ENCODE data around the gene RBM18. TPM values are rescaled to one million over a fixed set of nuclear protein-coding genes. Genes with fewer than 3 reads are reported as not detected.
A peak's percentile ranks its signal among the peaks of the same experiment; 100 is the strongest.

Gene RBM18
- total RNA-seq, 2 donors from 2014 or later: 29.0 to 34.4 TPM

DNA sequence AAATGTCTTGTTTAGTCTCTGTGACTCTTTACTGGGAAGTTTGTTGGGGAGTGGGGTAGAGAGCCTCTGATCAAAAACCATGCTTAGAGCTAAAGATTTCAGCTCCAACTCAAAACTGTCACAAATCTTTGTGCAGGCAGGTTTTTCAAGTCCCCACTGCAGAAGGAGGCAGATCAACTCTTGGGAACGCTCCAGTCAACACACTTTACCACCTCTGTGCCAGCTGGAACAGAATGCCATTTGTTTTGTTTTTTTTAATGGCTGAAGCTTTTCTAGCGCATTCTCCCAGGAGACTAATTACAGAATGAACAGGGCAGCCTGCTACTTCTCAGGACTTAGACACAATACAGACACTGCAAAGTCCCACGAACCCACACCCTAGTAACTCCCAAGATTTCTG lies 18.0 kb downstream of the RBM18 start:
- H3K4me1 Mint-ChIP-seq (ENCODE audit: low read depth in 2 of 2): no peaks in the 10 kb centered on the region
- H3K36me3 Mint-ChIP-seq: peaks cover 42% of the 10 kb centered on the region
- H3K27me3 Mint-ChIP-seq: no peaks in the 10 kb centered on the region
- no peaks in the 10 kb centered on the region for H3K9me3 Mint-ChIP-seq
- H3K4me3 Mint-ChIP-seq: no peak overlapping the region
- ATAC-seq (no peak), DNase-seq (ENCODE audit: low spot score) (no peak)
- H3K27ac Mint-ChIP-seq: no peak overlapping the region

DNA sequence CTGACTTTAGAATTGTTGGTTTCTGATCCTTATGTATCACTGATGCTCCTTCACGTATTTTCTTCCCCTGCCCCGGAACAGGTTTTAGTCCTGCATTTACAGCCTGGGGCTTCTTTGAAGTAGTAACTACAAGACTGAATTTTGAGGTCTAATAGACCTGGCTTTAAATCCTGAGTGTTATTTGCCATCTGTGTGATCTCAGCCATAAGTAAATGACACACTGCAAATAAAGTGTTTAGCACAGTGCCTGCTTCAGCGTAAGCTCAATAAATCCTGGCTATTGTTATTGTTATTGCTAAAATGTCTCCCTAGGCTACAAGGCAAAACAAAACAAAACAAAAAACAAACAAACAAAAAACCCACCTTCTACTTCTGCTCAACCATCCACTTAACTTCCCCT lies 20.3 kb downstream of the RBM18 start:
- no peaks in the 10 kb centered on the region for H3K9me3 Mint-ChIP-seq
- H3K36me3 Mint-ChIP-seq: peaks cover 41% of the 10 kb centered on the region
- ATAC-seq (no peak), DNase-seq (ENCODE audit: low spot score) (no peak)
- no peak overlapping the region for H3K4me3 Mint-ChIP-seq
- H3K27ac Mint-ChIP-seq: no peak overlapping the region
- no peaks in the 10 kb centered on the region for H3K4me1 Mint-ChIP-seq (ENCODE audit: low read depth in 2 of 2)
- H3K27me3 Mint-ChIP-seq: no peaks in the 10 kb centered on the region

- H3K27me3 Mint-ChIP-seq: peaks cover 0 to 2% of the 10 kb centered on the region in 2 donors
- no peaks in the 10 kb centered on the region for H3K9me3 Mint-ChIP-seq
- peaks cover 30% of the 10 kb centered on the region for H3K36me3 Mint-ChIP-seq
- no peak for ATAC-seq
- no peaks in the 10 kb centered on the region for H3K4me1 Mint-ChIP-seq (ENCODE audit: low read depth in 2 of 2)
- H3K27ac Mint-ChIP-seq: no peak overlapping the region
- H3K4me3 Mint-ChIP-seq: no peak overlapping the region
- DNase-seq (ENCODE audit: low spot score): no peak
These were observed 24.9 kb downstream of the RBM18 start for GRCh38 chr9:122239722-122240121.

GRCh38 chr9:122236681-122237080 lies 28.0 kb downstream of the RBM18 start:
- no peaks in the 10 kb centered on the region for H3K9me3 Mint-ChIP-seq
- H3K36me3 Mint-ChIP-seq: peaks cover 17% of the 10 kb centered on the region
- no peak overlapping the region for H3K27ac Mint-ChIP-seq
- peaks cover 0 to 5% of the 10 kb centered on the region in 2 donors for H3K27me3 Mint-ChIP-seq
- ATAC-seq (no peak), DNase-seq (ENCODE audit: low spot score) (no peak)
- no peak overlapping the region for H3K4me3 Mint-ChIP-seq
- no peaks in the 10 kb centered on the region for H3K4me1 Mint-ChIP-seq (ENCODE audit: low read depth in 2 of 2)

DNA sequence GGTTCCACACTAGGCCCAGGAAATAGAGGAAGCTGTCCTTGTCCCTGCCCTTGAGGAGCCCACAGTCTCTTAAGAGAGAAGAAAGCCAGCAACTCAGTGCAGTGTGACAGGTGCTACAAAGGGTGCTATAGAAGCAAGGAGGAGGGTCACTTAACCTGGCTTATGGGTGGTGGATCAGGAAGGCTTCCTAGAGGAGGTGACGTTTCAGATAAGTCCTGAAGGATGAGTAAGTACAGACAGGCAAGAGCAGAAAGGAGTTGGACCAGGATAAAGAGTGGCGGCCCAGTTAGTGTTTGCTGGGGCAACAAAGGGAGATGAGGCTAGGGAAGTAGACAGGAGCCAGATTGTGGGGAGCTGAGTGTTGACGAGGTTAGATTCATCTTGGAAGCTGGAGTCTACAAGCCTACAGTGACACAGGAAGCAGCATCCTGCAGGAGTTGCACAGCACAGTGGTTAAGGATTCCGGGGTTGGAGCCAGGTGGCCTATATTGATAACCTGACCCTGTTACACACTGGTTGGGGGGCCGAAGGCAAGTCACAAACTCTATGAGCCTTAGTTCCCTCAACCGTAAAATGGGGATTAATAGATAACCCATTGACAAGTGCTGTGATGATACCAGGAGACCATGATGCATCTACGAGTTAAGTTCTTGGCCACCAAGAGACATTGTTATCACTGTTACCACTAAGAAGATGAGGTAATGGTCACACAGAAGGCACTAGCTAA lies 30.5 kb downstream of the RBM18 start:
- peaks cover 0 to 6% of the 10 kb centered on the region in 2 donors for H3K27me3 Mint-ChIP-seq
- ATAC-seq: no peak
- no peaks in the 10 kb centered on the region for H3K4me1 Mint-ChIP-seq (ENCODE audit: low read depth in 2 of 2)
- no peak overlapping the region for H3K27ac Mint-ChIP-seq
- no peaks in the 10 kb centered on the region for H3K9me3 Mint-ChIP-seq
- DNase-seq (ENCODE audit: low spot score): no peak
- peaks cover 11% of the 10 kb centered on the region for H3K36me3 Mint-ChIP-seq
- no peak overlapping the region for H3K4me3 Mint-ChIP-seq

- Mint-ChIP-seq H3K9me3 (no peaks in the 10 kb centered on the region), H3K4me1 (ENCODE audit: low read depth in 2 of 2) (no peaks in the 10 kb centered on the region), H3K27me3 (peaks cover 0 to 6% of the 10 kb centered on the region in 2 donors), H3K27ac (no peak overlapping the region), H3K36me3 (no peaks in the 10 kb centered on the region), H3K4me3 (no peak overlapping the region)
- DNase-seq (ENCODE audit: low spot score): no peak
- ATAC-seq: no peak
These were observed 31.8 kb downstream of the RBM18 start for GRCh38 chr9:122232796-122233306.

GRCh38 chr9:122229485-122229837 lies 35.2 kb downstream of the RBM18 start:
- no peak for ATAC-seq
- Mint-ChIP-seq H3K4me3 (no peak overlapping the region), H3K9me3 (no peaks in the 10 kb centered on the region), H3K36me3 (no peaks in the 10 kb centered on the region), H3K4me1 (ENCODE audit: low read depth in 2 of 2) (no peaks in the 10 kb centered on the region), H3K27ac (no peak overlapping the region), H3K27me3 (peaks cover 19 to 20% of the 10 kb centered on the region in 2 donors)
- no peak for DNase-seq (ENCODE audit: low spot score)

DNA sequence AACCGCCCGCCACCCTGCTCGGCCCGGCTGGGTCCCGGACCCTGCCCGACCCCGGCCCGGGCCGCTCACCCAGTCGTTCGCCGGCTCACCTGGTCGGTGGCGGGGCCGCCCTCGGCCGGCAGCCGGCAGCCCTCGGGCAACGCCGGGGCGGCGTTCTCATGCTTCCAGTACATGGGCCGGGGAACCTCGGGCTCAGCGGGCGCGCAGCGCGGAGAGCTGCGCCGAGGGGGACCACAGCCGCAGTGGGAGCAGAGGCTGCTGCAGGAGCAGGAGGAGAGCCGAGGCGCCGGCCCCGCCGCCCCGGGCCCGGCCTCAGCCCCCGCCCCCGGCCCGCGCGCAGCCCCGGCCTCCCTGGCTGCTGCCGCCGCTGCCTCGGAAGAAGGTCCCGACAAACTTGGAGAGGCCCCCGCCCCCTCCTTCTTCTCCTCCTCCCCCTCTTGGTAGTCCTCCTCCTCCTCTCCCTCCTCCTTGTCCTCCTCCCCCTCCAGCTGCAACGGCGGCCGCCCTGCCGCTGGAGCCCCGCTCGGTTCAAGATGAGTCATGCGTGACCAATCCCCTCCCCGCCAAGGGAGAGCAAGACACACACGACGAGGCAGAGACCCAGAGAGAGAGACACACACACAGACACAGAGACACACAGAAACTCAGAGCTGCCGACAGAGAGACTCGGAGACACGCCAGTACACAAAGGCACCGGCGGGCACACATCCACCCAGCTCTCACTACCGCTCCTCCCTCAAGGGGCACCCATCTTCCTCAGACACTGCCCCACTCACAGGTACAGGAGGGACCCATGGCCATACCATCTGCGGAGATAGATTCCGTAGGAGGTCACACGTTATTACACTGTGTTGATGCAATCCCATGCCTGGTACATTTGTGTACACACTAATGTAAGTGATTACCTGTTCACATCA lies 35.8 kb downstream of the RBM18 start, which contains the start of gene LHX6:
Gene LHX6 (minus strand): TSS at position 390 of the 917 bp plus-strand sequence. CDS start 217 bp downstream, at position 173.
- H3K9me3 Mint-ChIP-seq: no peaks in the 10 kb centered on the region
- no peaks in the 10 kb centered on the region for H3K4me1 Mint-ChIP-seq (ENCODE audit: low read depth in 2 of 2)
- H3K27me3 Mint-ChIP-seq: peaks cover 23 to 24% of the 10 kb centered on the region in 2 donors
- H3K36me3 Mint-ChIP-seq: no peaks in the 10 kb centered on the region
- no peak within 1 kb of the TSS for H3K27ac Mint-ChIP-seq
- peak in 1 of 2 donors; percentile 41 for ATAC-seq
- DNase-seq (ENCODE audit: low spot score): no peak
- no peak within 1 kb of the TSS for H3K4me3 Mint-ChIP-seq

- Mint-ChIP-seq H3K4me1 (ENCODE audit: low read depth in 2 of 2) (no peaks in the 10 kb centered on the region), H3K4me3 (no peak overlapping the region), H3K36me3 (no peaks in the 10 kb centered on the region), H3K27me3 (peaks cover 24 to 29% of the 10 kb centered on the region in 2 donors), H3K27ac (no peak overlapping the region), H3K9me3 (no peaks in the 10 kb centered on the region)
- no peak for DNase-seq (ENCODE audit: low spot score)
- no peak for ATAC-seq
These were observed 36.5 kb downstream of the RBM18 start for GRCh38 chr9:122228191-122228567.

DNA sequence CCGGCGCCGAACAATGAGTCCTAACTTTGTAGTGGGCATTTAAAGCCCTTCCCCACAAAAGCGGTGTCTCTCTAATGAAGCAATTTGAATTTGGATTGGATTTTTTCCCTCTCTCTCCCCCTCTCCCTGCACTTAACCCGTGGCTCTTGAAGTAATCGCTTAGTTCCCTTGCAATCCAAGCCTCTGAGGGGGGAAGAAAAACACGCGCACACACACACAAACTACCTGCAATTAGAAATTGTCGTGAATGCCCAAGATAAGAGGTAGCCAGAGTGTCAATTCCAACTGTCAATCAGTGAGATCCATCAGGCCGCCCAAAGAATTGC lies 37.1 kb downstream of the RBM18 start:
- DNase-seq (ENCODE audit: low spot score): no peak
- Mint-ChIP-seq H3K4me1 (ENCODE audit: low read depth in 2 of 2) (no peaks in the 10 kb centered on the region), H3K9me3 (no peaks in the 10 kb centered on the region), H3K27me3 (peaks cover 30 to 34% of the 10 kb centered on the region in 2 donors), H3K4me3 (no peak overlapping the region), H3K36me3 (no peaks in the 10 kb centered on the region), H3K27ac (no peak overlapping the region)
- ATAC-seq: no peak

DNA sequence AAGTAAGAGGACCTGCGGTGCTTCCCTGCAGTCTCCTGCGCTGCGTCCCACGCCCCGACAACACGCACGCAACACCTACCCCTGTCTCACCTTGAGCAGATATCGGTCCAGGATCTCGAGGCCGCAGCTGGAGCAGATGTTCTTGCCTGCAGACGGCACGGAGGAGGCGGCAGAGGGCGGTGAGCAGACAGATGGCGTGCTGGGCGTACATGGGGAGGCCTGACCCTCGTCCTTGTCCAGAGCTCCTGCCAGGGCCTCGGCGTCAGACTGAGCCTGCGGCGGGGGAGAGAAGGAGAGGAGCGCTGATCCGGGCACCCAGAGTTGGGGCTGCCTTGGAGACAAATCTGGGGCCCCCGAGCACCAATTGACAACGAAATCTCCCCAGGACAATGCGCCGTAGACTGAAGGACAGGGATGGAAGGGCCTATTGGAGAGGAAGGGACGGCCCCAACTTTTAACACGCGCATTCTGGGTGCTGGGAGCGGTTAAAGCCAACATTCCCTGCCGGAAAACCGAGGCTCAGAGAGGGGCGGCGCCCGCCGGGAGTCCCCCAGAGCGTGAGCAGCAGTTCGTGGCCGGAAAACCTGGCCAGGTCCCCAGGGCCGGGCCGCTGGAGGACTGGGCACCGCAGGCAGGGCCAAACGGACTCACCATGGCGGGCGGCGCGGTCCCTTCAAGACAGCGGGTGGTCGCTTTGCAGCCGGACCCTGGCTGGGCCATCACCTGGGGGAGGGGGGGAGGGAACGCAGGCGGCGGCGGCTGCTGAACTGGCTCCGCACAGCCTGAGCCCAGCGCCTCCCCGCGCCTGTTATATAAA lies 37.7 kb downstream of the RBM18 start:
- Mint-ChIP-seq H3K36me3 (no peaks in the 10 kb centered on the region), H3K4me1 (ENCODE audit: low read depth in 2 of 2) (no peaks in the 10 kb centered on the region), H3K27me3 (peaks cover 36 to 40% of the 10 kb centered on the region in 2 donors), H3K4me3 (no peak overlapping the region), H3K9me3 (no peaks in the 10 kb centered on the region), H3K27ac (no peak overlapping the region)
- DNase-seq (ENCODE audit: low spot score): no peak
- ATAC-seq: no peak

DNA sequence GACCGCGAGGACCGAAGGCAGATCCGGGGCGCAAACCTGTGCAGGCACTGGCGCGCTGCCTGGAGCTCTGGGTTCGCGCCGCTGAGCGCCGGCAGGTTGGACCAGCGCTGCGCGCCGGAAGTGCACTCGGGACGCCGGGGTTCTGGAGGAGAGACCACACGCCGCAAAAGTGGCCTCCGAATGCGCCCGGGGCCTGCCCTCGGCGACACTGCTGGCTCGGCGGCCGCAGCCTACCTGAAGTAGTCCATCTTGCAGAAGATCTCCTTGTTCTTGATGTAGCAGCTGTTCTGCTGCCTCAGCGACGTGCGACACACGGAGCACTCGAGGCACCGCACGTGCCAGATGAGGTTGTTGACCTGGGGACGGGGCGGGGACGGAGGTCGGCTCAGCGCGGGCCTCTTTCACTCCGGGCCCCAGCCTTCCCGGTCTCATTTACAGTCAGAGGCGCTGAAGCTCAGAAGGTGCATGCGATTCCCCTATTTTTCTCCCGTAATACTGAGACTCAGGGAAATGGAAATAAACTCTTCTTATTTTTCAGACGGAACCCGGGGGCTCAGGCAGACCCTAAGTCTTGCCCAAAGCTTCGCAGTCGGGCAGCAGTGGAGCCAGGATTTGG lies 38.4 kb downstream of the RBM18 start:
- no peaks in the 10 kb centered on the region for H3K36me3 Mint-ChIP-seq
- no peaks in the 10 kb centered on the region for H3K9me3 Mint-ChIP-seq
- no peak overlapping the region for H3K4me3 Mint-ChIP-seq
- peaks cover 38 to 43% of the 10 kb centered on the region in 2 donors for H3K27me3 Mint-ChIP-seq
- no peak for ATAC-seq
- H3K4me1 Mint-ChIP-seq (ENCODE audit: low read depth in 2 of 2): no peaks in the 10 kb centered on the region
- DNase-seq (ENCODE audit: low spot score): no peak
- H3K27ac Mint-ChIP-seq: no peak overlapping the region
